GM23338 (cell line): ENCODE data around the gene TRPM3.

ENCODE experiments used
- CREB1 ChIP-seq: fragments of 250-450 bp; sonication (Bioruptor Pico); IDR thresholded peaks from 2 replicates; pipeline ENCODE4 v1.5.0; 2020; ENCODE audit warnings: low read depth, mild to moderate bottlenecking, moderate library complexity
- EZH2 ChIP-seq: fragments of 200-600 bp; sonication (generic); IDR thresholded peaks from one replicate; pipeline ENCODE4 v1.8.0; 2017; ENCODE audit warnings: antibody characterized with exemption, mild to moderate bottlenecking, low read depth; ENCODE audit not compliant: unreplicated experiment
- EZH2phosphoT487 ChIP-seq: fragments of 200-600 bp; sonication (generic); IDR thresholded peaks from one replicate; pipeline ENCODE4 v1.8.1; 2018; ENCODE audit warnings: antibody characterized with exemption; ENCODE audit not compliant: unreplicated experiment
- JUNB ChIP-seq: IDR thresholded peaks from one replicate; pipeline ENCODE4 v1.6.1; 2016; ENCODE audit warnings: antibody characterized with exemption; ENCODE audit not compliant: unreplicated experiment
- POLR2AphosphoS5 ChIP-seq: IDR thresholded peaks from 2 replicates; pipeline ENCODE4 v1.6.1; 2016; ENCODE audit warnings: antibody characterized with exemption, low read depth
- TF ChIP-seq, protein P1 (sequence below), 2 experiments: fragments of 200-600 bp in 1 of 2; sonication (generic) in 1 of 2; conservative IDR thresholded peaks; 2 replicates each; pipeline versions ENCODE4 v1.5.1 to v1.6.1; 2016 to 2017; ENCODE audit warnings: antibody characterized with exemption in 2 of 2, low read depth in 2 of 2, mild to moderate bottlenecking in 2 of 2, moderate library complexity in 1 of 2
- TF ChIP-seq, protein P2 (sequence below): IDR thresholded peaks from one replicate; pipeline ENCODE4 v1.6.1; 2018; ENCODE audit warnings: antibody characterized with exemption; ENCODE audit not compliant: unreplicated experiment

DNA sequence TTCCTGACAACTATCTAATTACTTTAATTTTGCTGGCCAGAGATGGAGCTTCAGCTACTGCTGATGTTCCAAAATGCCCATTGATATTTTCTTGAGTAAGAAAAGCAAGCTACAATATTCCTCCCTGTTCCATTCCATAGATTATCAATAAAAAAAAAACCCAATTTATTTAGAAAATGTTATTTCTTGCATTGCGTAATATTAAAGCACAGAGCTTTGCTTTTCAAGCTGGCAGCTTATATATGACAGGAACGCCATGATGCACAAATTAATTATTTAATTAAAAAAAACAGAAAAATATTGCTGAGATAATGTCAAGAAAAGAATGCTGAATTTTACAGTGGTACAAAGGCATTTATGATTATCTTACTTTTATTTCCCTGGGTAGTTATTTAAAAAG is 47.9 kb downstream of the TRPM3 start:
- TF ChIP-seq, protein P1, sequence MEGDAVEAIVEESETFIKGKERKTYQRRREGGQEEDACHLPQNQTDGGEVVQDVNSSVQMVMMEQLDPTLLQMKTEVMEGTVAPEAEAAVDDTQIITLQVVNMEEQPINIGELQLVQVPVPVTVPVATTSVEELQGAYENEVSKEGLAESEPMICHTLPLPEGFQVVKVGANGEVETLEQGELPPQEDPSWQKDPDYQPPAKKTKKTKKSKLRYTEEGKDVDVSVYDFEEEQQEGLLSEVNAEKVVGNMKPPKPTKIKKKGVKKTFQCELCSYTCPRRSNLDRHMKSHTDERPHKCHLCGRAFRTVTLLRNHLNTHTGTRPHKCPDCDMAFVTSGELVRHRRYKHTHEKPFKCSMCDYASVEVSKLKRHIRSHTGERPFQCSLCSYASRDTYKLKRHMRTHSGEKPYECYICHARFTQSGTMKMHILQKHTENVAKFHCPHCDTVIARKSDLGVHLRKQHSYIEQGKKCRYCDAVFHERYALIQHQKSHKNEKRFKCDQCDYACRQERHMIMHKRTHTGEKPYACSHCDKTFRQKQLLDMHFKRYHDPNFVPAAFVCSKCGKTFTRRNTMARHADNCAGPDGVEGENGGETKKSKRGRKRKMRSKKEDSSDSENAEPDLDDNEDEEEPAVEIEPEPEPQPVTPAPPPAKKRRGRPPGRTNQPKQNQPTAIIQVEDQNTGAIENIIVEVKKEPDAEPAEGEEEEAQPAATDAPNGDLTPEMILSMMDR (conservative IDR thresholded peaks at IDR 0.05; ENCODE audit: low read depth in 2 of 2) = no peak
- no peak for TF ChIP-seq EZH2phosphoT487
- TF ChIP-seq CREB1 (CRISPR knock-in tag) = no peak
- TF ChIP-seq JUNB = no peak
- TF ChIP-seq POLR2AphosphoS5 = no peak
- TF ChIP-seq, protein P2, sequence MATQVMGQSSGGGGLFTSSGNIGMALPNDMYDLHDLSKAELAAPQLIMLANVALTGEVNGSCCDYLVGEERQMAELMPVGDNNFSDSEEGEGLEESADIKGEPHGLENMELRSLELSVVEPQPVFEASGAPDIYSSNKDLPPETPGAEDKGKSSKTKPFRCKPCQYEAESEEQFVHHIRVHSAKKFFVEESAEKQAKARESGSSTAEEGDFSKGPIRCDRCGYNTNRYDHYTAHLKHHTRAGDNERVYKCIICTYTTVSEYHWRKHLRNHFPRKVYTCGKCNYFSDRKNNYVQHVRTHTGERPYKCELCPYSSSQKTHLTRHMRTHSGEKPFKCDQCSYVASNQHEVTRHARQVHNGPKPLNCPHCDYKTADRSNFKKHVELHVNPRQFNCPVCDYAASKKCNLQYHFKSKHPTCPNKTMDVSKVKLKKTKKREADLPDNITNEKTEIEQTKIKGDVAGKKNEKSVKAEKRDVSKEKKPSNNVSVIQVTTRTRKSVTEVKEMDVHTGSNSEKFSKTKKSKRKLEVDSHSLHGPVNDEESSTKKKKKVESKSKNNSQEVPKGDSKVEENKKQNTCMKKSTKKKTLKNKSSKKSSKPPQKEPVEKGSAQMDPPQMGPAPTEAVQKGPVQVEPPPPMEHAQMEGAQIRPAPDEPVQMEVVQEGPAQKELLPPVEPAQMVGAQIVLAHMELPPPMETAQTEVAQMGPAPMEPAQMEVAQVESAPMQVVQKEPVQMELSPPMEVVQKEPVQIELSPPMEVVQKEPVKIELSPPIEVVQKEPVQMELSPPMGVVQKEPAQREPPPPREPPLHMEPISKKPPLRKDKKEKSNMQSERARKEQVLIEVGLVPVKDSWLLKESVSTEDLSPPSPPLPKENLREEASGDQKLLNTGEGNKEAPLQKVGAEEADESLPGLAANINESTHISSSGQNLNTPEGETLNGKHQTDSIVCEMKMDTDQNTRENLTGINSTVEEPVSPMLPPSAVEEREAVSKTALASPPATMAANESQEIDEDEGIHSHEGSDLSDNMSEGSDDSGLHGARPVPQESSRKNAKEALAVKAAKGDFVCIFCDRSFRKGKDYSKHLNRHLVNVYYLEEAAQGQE = no peak
- no peak for TF ChIP-seq EZH2
